Sigmoid colon (tissue), 7 donors: ENCODE data around the gene ZNF563. TPM values are rescaled to one million over a fixed set of nuclear protein-coding genes. Genes with fewer than 3 reads are reported as not detected.

Experiments
- DNase-seq: peaks from one replicate; pipeline ENCODE4 v3.0.0-alpha.2; 2019
- H3K27ac ChIP-seq, 4 donors: fragments of 200-600 bp; sonication (generic); one replicate each; pipeline ENCODE4 v1.5.1; 2016 to 2019; ENCODE audit warnings: mild to moderate bottlenecking in 1 of 4
- H3K27me3 ChIP-seq, 3 donors: fragments of 200-600 bp; sonication (generic); one replicate each; pipeline ENCODE4 v1.5.1; 2019; ENCODE audit warnings: mild to moderate bottlenecking in 1 of 3
- H3K36me3 ChIP-seq, 4 donors: fragments of 200-600 bp; sonication (generic); one replicate each; pipeline ENCODE4 v1.5.1; 2016 to 2019
- H3K4me1 ChIP-seq, 4 donors: fragments of 200-600 bp; sonication (generic); one replicate each; pipeline ENCODE4 v1.5.1; 2017 to 2019
- H3K4me3 ChIP-seq, 4 donors: fragments of 200-600 bp; sonication (generic); one replicate each; pipeline ENCODE4 v1.5.1; 2017 to 2019; ENCODE audit warnings: mild to moderate bottlenecking in 2 of 4, moderate library complexity in 1 of 4
- H3K9me3 ChIP-seq, 4 donors: fragments of 200-600 bp in 3 of 4; sonication (generic) in 3 of 4; one replicate each; pipeline versions ENCODE4 v1.5.1 to v1.6.1; 2013 to 2019
- CTCF ChIP-seq, 4 experiments: fragments of 450-650 bp in 3 of 4; fragments of 200-600 bp in 1 of 4; IDR thresholded peaks; one replicate each; pipeline ENCODE4 v1.5.1; 2016 to 2019; ENCODE audit warnings: antibody characterized with exemption in 4 of 4, mild to moderate bottlenecking in 3 of 4, moderate library complexity in 2 of 4
- EP300 ChIP-seq, 4 donors: sonication (generic); formaldehyde crosslinking; IDR thresholded peaks; one replicate each; pipeline ENCODE4 v1.6.1; 2017; ENCODE audit warnings: antibody characterized with exemption in 4 of 4
- POLR2A ChIP-seq, 2 donors: fragments of 450-650 bp; IDR thresholded peaks; one replicate each; pipeline ENCODE4 v1.6.1; 2016; ENCODE audit warnings: antibody characterized with exemption in 2 of 2, mild to moderate bottlenecking in 2 of 2, moderate library complexity in 2 of 2
- POLR2AphosphoS5 ChIP-seq, 4 donors: sonication (generic); formaldehyde crosslinking; IDR thresholded peaks; one replicate each; pipeline ENCODE4 v1.6.1; 2017; ENCODE audit warnings: antibody characterized with exemption in 4 of 4
- WGBS, 2 donors: extraction: QIAGEN DNeasy Blood & Tissue Kit; methylation state at CpG; one replicate each; pipeline ENCODE4 v1.1.7; 2013; 5-methylcytosine and 5-hydroxymethylcytosine counted together
- intact Hi-C: fragments of 100-400 bp; cut with DNase I; formaldehyde crosslinking; loops from one replicate; pipeline ENCODE4 v1.15.1; 2023
- polyA plus RNA-seq, 3 donors: library from polyadenylated mRNA; stranded (reverse); fragments of 200-250 nt; gene quantifications; one replicate each; pipeline ENCODE4 v1.2.3, GENCODE V29; 2013
- small RNA-seq, 3 donors: library from RNA; depleted of rRNA; stranded (forward); fragments of <200 nt; gene quantifications; one replicate each; pipeline ENCODE3, GENCODE V24; 2016
- total RNA-seq, 4 donors: library from RNA; depleted of rRNA; stranded (reverse); fragments of >200 nt; gene quantifications; one replicate each; pipeline ENCODE4 v1.1.0, GENCODE V29; 2016
- donor health status: healthy with polysubstance abuse.
- donor health status: Bipolar disorder and iron deficiency.
- donor health status: healthy.

ZNF563 gene
- total and polyA plus RNA-seq, 7 donors: 1.8 to 6.6 (median 2.5) TPM

GRCh38 chr19:12272980-12273901 lies 60.2 kb downstream of the ZNF563 start:
- H3K9me3 ChIP-seq: peaks cover 9 to 58% (median 14%) of the 10 kb centered on the region in 4 donors
- no peak overlapping the region for H3K4me3 ChIP-seq
- TF ChIP-seq CTCF (IDR thresholded peaks at IDR 0.05) (no peak), EP300 (IDR thresholded peaks at IDR 0.05) (no peak), POLR2AphosphoS5 (IDR thresholded peaks at IDR 0.05) (no peak), POLR2A (IDR thresholded peaks at IDR 0.05) (no peak)
- H3K36me3 ChIP-seq: peaks cover 17 to 62% (median 41%) of the 10 kb centered on the region in 4 donors
- intact Hi-C loops: no loop called here
- H3K27ac ChIP-seq: no peak overlapping the region
- no peaks in the 10 kb centered on the region for H3K27me3 ChIP-seq
- 98% methylated on average over 11 of the region's 11 CpGs for WGBS, 2 donors
- H3K4me1 ChIP-seq: no peaks in the 10 kb centered on the region
- no peak for DNase-seq

GRCh38 chr19:12272386-12272785 lies 61.0 kb downstream of the ZNF563 start:
- no peaks in the 10 kb centered on the region for H3K4me1 ChIP-seq
- no peak for DNase-seq
- no peak for TF ChIP-seq CTCF (IDR thresholded peaks at IDR 0.05)
- TF ChIP-seq EP300 (IDR thresholded peaks at IDR 0.05): no peak
- no peak for TF ChIP-seq POLR2AphosphoS5 (IDR thresholded peaks at IDR 0.05)
- TF ChIP-seq POLR2A (IDR thresholded peaks at IDR 0.05): no peak
- intact Hi-C loops: no loop called here
- no peak overlapping the region for H3K4me3 ChIP-seq
- no peak overlapping the region for H3K27ac ChIP-seq
- H3K9me3 ChIP-seq: peaks cover 9 to 51% (median 14%) of the 10 kb centered on the region in 4 donors
- H3K36me3 ChIP-seq: peaks cover 17 to 62% (median 41%) of the 10 kb centered on the region in 4 donors
- H3K27me3 ChIP-seq: no peaks in the 10 kb centered on the region
- WGBS, 2 donors: 97 to 98% methylated on average over 5 of the region's 5 CpGs

GRCh38 chr19:12270854-12271253 lies 62.6 kb downstream of the ZNF563 start:
- Histone ChIP-seq H3K27ac (no peak overlapping the region), H3K9me3 (peaks cover 9 to 50% (median 14%) of the 10 kb centered on the region in 4 donors), H3K36me3 (peaks cover 17 to 59% (median 39%) of the 10 kb centered on the region in 4 donors), H3K4me1 (no peaks in the 10 kb centered on the region), H3K27me3 (no peaks in the 10 kb centered on the region), H3K4me3 (no peak overlapping the region)
- 98 to 99% methylated on average over 2 of the region's 2 CpGs for WGBS, 2 donors
- no peak for DNase-seq
- TF ChIP-seq POLR2A (IDR thresholded peaks at IDR 0.05) (no peak), POLR2AphosphoS5 (IDR thresholded peaks at IDR 0.05) (no peak), CTCF (IDR thresholded peaks at IDR 0.05) (no peak), EP300 (IDR thresholded peaks at IDR 0.05) (no peak)
- intact Hi-C loops: no loop called here

Small RNAs within 50 kb of the gene (small RNA-seq; reads per million reads assigned to genes)
- gene RPS29P23: 0 reads per million in 3 donors

Other genes starting within 250 kb of the ZNF563 start
- 1 to 10 TPM; 2.2 to 8.0 (median 2.6) TPM for gene ZNF20, start 193.3 kb downstream of the ZNF563 start, total RNA-seq
- 1 to 10 TPM; 3.2 to 9.9 (median 9.6) TPM for gene ZNF20, start 193.3 kb downstream of the ZNF563 start, polyA plus RNA-seq
- 1 to 10 TPM; 5.0 to 8.0 (median 6.9) TPM for gene ZNF625, start 176.9 kb downstream of the ZNF563 start, total RNA-seq
- gene ZNF625, start 176.9 kb downstream of the ZNF563 start, polyA plus RNA-seq: 1 to 10 TPM in 2 of 3 donors, not detected in 1; 1.7 to 1.8 TPM
- gene ZNF136, start 170.5 kb downstream of the ZNF563 start, total RNA-seq: 10 to 100 TPM in 2 of 4 donors, 1 to 10 TPM in 2; 9.2 to 15.5 (median 10.1) TPM
- gene ZNF136, start 170.5 kb downstream of the ZNF563 start, polyA plus RNA-seq: 1 to 10 TPM; 1.6 to 4.7 (median 3.6) TPM
- 10 to 100 TPM in 2 of 4 donors, 1 to 10 TPM in 2; 6.4 to 16.3 (median 11.2) TPM for gene ZNF44, start 38.8 kb downstream of the ZNF563 start, total RNA-seq
- 10 to 100 TPM in 1 of 3 donors, 1 to 10 TPM in 2; 7.2 to 12.3 (median 7.9) TPM for gene ZNF44, start 38.8 kb downstream of the ZNF563 start, polyA plus RNA-seq
- 1 to 10 TPM in 3 of 4 donors, under 1 TPM in 1; 0.55 to 3.2 (median 2.9) TPM for gene ZNF442, start 32.0 kb upstream of the ZNF563 start, total RNA-seq
- gene ZNF442, start 32.0 kb upstream of the ZNF563 start, polyA plus RNA-seq: 1 to 10 TPM in 1 of 3 donors, under 1 TPM in 2; under 0.01 to 1.2 (median 0.60) TPM
- 1 to 10 TPM; 4.6 to 7.4 (median 5.8) TPM for gene ZNF799, start 67.6 kb upstream of the ZNF563 start, total RNA-seq
- gene ZNF799, start 67.6 kb upstream of the ZNF563 start, polyA plus RNA-seq: 1 to 10 TPM; 3.0 to 3.9 (median 3.4) TPM
- 1 to 10 TPM; 3.2 to 5.6 (median 3.6) TPM for gene ZNF443, start 107.4 kb upstream of the ZNF563 start, total RNA-seq
- gene ZNF443, start 107.4 kb upstream of the ZNF563 start, polyA plus RNA-seq: 1 to 10 TPM; 2.3 to 2.4 (median 2.3) TPM
- 1 to 10 TPM; 2.4 to 8.3 (median 3.5) TPM for gene ZNF709, start 151.2 kb upstream of the ZNF563 start, total RNA-seq
- 1 to 10 TPM in 1 of 3 donors, under 1 TPM in 2; 0.46 to 1.2 (median 0.60) TPM for gene ZNF709, start 151.2 kb upstream of the ZNF563 start, polyA plus RNA-seq
- gene ZNF564, start 217.8 kb upstream of the ZNF563 start, total RNA-seq: 10 to 100 TPM; 11.7 to 17.8 (median 16.4) TPM
- gene ZNF564, start 217.8 kb upstream of the ZNF563 start, polyA plus RNA-seq: 1 to 10 TPM; 7.4 to 9.0 (median 7.8) TPM